RPMI7951 (cell line): Measurements from ENCODE around the gene LRRC45. TPM values are rescaled to one million over a fixed set of nuclear protein-coding genes. Genes with fewer than 3 reads are reported as not detected.
"Not testable (repeated sequence)": the region's sequence is repeated elsewhere in the genome, so short reads cannot be mapped to it uniquely, and the experiment has no call there.

ENCODE experiments used
- DNase-seq: peaks from one replicate; pipeline ENCODE4 v3.0.0-alpha.2; 2012; ENCODE audit warnings: low read depth
- total RNA-seq: library from RNA; depleted of rRNA; stranded (reverse); fragments of >200 nt; shearing (Covaris generic); gene quantifications from 2 replicates; pipeline ENCODE4 v1.2.3, GENCODE V29; 2014

The LRRC45 gene
- total RNA-seq, 1 experiment from 2014 or later: 8.1 TPM

DNA sequence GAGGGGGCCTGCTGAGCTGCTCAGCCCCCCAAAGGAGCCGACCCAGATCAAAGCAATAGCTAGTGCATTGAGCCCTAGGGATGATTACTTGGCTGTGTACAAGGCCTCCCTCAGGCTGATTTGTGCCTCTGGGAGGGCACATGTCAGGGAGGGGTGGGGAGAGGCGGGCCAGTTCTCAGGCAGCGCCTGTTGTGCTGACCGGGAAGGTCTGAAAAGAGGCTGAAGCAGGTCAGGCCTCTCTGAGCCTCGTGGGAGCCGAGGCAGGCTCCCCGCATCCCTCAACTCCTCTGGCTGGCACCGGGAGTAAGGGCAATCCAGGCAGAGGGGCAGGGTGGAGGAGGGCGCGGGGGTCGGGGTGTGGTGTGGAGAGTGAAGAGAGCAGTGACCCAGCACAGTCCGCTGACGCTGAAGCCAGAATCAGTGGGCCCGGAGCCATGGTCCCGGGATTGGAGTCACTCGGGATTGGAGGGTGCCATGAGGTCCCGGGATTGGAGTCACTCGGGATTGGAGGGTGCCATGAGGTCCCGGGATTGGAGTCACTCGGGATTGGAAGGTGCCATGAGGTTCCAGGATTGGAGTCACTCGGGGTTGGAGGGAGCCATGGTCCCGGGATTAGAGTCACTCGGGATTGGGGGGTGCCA lies 11.4 kb downstream of the LRRC45 start:
- no peak for DNase-seq

DNA sequence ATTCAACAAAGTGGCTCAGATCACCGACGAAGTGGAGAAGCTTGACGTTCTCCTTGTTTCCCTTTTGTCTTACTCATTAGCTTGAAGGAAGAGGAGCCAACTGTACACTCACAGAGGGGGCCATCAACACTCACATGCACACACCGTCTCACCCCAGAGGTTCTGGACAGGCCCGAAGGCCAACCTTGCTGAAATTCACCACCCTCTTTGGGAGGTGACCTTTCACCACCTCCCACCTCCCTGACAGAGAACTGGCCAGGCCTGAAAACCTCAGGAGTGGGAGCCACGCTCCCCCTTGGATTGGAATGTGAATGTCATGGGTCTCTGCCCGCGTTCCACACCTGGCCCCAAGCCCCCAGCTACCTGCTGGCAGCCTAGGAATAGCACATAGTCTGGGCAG lies 12.4 kb downstream of the LRRC45 start:
- DNase-seq: no peak

DNA sequence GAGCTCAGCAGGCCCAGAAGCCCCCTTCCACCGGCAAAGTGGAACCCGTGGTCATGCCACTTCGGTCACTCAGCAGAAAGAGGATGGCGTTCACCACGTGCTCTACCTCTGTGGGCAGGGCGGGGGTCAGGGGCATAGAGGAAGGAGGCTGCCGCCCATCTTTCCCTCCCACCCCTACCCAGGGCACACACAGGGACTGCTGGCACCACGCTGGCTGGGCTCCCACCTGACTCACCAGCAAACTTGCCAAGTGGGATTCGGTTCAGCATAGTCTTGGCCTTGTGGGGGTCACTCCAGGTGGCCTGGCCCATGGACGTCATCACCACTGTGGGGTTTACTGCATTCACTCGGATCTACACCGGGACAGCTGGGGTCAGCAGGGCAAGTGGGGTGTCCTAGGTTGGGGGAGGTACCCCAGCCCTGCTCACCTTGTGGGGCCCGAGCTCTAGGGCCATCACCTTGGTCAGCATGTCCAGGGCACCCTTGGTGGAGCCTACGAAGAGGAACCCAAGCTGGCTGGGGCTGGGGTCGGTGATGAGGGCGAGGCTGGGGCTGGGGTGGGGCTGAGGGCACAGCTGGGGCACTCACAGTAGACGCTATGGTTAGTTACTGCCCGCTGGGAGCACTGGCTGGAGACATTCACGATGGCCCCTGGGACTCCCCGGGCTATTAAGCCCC lies 13.0 kb downstream of the LRRC45 start:
- DNase-seq: no peak

DNA sequence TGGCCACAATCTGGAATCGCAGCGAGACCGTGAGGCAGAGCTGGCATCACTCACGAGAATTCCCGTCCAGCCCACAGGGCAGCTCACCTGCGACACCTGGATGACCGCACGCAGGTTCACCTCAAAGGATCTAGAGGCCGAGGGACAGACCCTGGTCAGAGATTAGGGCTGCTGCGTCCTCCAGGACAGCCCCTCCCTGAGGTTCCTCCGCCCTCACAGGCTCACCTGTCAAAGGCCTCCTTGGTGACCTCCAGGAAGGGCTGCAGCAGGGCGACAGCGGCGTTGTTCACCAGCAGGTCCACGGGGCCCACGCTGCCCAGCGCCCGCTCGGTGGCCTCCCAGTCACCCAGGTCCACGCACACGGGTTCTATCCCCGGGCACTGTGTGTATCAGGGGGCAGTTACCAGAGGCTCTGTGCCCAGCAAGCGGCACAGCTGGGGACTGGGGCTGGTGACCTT lies 13.6 kb downstream of the LRRC45 start:
- no peak for DNase-seq

DNA sequence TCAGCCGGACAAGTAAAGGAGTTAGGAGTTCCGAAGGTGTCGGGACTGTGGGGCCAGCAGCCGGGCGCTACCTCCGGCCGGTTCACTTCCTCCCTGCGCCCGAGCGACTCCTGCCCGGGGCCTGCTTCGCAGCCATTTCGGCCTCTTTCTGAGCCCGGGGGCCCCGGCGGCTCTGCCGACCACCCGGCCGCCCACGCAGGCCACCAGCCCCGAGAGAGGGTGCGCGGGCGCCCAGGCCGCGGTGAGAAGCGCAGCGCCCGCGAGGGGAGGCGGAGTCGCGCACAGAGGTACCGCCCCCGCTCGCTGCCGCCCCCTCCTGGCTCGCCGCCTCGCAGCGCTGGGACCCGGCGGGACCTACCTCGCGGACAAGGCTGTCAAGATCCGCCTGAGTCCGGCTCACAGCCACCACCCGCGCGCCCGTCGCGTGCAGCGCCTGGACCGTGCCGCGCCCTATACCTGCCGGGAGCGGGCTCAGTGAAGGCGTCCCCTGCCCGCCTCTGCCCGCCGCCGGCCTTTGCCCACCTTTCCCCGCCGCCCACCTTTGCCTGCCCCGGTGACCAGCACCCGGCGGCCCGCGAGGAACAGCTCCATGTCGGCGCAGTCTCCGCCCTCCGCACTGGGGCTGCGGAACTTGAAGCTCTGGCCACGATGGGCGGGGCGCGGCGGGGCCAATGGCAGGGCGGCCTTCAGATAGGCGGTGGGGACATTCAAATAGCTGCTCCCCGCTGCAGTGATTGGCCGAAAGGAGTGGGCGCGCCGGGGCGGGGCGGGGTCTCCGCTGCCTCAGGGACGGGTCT lies 14.2 kb downstream of the LRRC45 start, which contains the start of gene DCXR:
Gene DCXR, minus strand, starts transcription at position 606 of the 797 bp plus-strand sequence. Its CDS starts 15 bp downstream, at position 591.
- DNase-seq: peak; percentile 93

DNA sequence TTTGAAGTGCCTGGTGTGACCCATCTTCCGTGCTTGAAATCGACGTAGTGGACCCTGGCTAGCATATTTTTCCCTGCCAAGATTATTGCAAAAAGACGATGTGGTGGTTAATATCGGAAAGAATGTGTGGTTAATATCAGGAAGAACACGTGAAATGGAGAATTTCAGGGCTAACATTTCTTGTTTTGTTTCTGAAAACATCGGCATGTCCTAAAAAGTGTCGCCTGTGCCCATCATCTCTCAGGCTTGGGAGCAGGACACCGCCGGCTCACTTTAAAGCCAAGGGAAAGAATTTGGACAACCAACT lies 14.7 kb downstream of the LRRC45 start:
- no peak for DNase-seq

DNA sequence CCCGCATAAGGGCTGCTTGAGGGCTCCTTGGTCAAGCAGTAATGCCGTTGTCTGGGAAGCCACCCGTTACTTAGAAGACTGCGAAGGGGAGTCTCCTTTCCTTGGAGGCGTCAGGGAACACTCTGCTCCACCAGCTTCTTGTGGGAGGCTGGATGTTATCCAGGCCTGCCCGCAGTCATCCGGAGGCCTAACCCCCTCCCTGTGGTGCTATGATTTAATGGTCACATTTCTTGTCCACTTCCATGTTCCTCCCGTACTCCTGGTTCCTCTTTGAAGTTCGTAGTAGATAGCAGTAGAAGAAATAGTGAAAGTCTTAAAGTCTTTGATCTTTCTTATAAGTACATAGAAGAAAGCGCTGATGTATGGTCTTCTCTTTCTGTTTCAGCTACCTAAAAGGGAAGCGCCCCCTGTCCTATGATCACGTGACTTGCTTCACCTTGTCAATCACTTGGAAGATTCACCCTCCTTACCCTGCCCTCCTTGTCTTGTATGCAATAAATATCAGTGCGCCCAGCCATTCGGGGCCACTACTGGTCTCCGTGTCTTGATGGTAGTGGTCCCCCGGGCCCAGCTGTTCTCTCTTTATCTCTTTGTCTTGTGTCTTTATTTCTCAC lies 15.8 kb downstream of the LRRC45 start:
- DNase-seq: not testable (repeated sequence)

DNA sequence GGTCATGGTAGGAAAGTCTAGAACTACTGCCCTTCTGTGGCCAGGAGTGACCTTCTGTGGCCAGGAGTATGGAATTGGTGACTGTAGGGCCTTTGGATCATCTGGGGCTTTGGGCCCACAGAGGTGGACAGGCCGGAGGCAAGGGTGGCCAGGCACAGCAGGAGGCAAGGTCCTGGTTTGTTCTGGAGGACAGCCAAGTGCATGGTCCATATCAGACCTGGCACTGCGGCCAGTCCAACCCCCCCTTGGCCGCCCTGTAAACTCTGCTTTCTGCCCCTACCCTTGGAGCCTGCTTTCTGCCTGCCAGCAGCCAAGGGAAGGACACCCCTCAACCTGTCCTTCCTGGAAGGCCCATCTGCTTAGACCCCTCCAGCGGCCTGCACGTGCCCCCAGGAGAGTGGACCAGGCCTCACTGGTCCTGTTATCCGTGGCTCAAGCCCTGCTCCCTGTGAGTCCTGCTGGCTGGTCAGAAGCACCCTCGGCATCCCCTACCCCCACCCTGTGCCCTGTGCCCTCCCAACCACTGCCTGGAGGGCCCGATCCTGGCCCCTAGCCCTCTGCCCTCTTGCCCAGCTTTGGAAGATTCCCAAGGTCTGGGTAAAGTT lies 16.7 kb downstream of the LRRC45 start:
- DNase-seq: no peak

DNA sequence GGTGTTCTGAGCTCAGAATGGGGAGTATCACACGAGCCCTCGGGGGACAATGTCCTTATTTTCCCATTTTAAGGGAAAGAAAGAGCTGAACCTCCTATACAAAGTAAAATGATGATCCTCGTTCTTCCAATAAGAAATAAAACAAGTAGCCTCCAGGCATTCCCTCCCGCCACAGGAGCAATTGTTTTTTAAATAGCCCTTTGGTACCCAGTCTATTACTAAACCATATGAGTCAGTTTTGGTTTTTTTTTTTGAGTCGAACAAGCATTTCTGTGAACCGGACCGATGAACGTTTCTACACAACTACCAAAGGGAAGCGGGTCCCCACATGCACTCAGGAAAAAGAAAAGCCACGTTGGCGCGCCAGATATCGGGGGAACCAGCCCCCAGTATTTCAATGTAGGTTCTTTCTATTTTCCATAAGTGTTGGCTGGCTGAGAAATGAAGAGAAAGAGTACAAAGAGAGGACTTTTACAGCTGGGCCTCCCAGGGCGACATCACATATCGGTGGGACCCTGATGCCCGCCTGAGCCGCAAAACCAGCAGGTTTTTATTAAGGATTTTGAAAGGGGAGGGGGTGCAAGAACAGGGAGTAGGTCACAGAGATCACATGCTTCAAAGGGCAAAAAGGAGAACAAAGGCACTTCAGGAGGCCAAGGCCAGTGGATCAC lies 18.2 kb downstream of the LRRC45 start:
- DNase-seq: peak; percentile 40

DNA sequence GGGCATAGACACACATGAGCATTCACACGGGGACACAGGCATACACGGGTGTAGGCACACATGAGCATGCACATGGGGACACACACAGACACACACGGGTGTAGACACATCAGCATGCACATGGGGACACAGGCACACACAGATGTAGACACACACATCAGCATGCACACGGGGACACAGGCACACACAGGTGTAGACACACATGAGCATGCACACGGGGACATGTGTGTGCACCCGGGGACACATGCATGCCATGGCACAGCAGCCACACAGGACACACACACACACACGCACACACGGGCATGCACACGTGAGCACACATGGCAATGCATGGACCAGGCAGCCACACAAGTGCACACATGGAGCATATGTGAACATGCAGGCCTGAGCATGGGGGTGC lies 19.5 kb downstream of the LRRC45 start:
- no peak for DNase-seq

DNA sequence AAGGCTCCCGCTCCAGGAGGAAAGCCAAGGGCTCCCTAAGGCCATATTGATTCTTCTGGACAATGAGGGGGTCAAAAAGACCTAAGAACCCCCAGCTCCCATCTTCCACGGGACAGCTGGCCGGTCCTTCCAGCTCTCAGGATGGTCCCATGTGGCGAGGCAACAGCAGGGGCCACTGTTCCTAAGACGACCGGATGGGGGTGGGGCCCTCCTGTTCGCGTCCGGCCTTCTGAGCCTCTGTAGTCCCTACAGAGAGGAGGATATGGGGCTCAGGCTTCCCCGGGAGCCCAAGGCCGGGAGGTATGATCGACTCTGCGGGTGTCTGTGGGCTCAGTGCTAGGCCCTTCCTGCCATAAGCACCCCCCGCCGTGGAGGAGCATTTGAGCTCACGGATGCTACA lies 20.4 kb downstream of the LRRC45 start:
- DNase-seq: no peak

DNA sequence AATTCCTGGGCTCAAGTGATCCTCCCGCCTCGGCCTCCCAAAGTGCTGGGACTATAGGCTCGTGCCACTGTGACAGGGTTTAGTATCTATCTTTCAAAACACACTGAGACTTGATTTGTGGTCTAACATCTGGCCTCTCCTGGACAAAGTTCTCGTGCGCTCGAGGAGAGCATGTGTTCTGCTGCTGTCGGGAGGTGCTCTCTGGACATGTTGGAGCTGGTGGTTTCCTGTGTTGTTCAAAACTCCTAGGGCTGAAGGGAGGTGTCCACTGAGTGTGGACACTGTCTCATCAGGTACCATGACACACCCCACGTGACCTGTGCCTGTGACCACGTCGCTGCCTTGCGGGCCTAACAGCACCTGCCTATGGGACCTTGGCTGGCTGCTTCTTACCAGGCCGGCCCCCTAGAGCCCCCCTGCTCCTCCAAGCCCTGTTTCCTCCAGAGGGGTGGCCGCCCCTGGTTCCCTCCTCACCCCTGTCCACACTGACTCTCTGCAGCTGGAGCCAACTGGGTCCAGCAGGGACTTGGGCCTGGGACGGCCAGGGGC lies 22.9 kb downstream of the LRRC45 start:
- DNase-seq: no peak

DNA sequence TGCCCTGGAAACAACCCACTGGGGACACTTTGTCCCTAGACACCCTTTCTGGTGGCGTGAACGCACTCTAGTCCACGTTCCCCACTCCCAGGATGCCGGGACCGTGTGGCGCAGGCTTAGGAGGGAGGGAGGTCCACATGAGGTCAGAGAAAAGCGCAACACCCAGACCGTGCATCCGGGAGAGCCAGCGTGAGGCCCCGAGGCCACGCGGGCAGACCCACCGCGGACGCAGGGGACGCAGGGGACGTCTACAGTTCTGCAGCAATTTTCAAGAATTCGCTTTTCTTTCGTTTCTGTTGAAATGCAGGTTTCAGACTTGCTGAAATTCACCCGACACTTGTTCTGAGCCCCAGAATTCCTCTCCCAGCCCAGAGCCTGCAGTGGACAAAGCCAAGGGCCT lies 23.8 kb downstream of the LRRC45 start:
- no peak for DNase-seq

DNA sequence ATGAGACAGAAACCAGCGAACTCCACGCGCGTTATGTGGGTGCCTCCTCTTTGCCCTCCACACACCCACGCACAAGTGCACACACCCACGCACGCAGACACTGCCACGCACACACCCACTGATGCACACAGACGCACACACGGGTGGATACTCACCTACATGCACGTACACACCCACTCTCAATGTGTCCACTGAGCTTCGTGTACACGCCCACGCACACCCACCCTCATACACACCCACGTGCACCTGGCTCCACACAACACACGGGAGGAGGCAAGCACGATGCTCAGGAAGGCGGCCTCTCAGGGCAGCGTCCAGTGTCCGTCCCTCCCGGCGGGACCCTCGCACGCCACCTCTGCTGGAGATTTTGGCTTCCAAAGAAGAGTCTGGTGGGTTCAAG lies 24.3 kb downstream of the LRRC45 start:
- no peak for DNase-seq

DNA sequence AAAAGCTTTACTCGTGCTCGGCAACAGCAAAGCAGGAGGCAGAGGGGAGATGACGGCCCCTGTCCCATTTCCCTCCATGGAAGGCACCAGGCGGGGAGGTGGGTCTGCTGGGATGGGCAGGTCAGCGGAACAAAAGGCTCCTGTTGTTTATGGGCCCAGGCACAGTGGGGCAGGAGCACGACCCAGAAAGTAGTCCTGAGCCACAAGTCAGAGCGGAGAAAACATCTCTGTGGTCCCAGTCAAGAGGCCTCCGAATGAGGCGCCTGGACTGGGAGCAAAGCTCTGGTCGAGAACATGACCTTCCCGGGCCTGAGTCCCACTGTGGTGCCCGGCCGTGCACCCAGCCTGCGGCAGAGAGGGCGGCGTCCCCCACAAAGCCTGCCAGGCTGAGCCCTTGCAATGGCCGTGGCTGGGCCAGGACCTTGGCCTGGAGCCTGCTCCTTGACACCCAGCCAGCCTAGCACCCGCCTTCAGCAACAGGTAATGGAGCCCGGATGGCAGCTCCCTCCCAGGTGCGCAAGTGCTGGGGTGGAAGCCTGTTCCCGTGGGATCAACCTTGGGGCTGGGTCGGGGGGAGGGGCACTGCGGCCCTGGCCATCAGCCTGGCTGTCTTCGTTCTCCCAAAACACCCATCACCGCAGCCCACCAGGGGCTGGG lies 24.9 kb downstream of the LRRC45 start:
- DNase-seq: no peak

DNA sequence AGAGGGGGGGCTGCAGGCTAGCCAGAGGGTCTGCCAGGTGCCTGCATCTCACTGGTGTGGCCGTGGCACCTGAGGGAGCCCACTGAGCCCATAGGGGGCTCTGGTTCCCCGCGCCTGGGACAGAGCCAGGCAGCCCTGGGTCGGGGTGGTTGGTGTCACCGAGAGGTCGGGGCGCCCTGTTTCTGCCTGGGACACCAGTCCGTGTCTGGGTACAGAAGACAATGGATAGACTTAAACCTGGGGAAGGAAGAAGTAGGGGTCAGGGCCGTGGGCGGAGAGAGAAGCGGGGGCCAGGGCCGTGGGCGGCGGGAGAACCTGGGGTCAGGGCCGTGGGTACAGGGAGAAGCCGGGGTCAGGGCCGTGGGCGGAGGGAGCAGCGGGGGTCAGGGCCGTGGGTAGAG lies 25.5 kb downstream of the LRRC45 start:
- DNase-seq: no peak

DNA sequence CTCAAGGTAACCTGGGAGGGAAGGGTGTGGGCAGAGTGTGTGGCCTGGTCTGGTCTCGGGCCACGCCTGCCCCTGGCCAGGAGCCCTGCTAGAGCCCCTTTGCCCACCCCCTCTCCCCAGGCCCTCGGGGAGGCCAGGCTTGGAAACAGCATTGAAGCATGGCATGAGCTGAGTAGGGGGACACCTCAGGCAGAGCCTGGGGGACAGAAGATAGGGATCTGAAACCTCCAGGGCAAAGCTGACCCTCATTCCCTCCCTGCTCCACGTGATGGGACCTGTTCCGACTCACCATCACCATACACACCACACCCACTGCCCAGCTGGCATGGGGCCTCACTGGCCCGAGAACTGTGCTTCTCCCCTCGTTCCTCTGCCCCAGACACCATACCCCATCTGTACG lies 26.0 kb downstream of the LRRC45 start:
- no peak for DNase-seq

DNA sequence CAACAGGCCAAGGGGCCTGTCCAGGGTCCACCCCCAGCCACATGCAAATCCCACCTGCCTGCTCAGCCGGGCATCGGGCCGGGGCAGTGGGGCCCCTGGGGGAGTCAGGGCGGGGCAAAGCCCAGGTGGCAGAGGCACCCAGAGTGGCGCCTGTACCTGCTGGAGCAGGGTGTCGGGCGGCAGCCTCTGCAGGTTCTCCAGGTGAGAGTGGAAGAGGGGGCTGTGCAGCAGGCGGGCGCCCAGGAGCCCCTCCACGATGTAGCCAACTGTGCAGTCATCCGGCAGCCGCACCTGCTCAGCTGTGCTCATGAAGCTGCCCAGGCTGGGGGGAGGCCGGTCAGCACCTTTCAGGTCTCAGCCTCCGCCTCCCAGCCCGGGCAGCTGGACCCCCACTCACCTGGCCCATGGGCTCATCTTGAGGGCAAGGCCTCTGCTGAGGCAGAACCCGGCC lies 26.4 kb downstream of the LRRC45 start:
- DNase-seq: no peak

DNA sequence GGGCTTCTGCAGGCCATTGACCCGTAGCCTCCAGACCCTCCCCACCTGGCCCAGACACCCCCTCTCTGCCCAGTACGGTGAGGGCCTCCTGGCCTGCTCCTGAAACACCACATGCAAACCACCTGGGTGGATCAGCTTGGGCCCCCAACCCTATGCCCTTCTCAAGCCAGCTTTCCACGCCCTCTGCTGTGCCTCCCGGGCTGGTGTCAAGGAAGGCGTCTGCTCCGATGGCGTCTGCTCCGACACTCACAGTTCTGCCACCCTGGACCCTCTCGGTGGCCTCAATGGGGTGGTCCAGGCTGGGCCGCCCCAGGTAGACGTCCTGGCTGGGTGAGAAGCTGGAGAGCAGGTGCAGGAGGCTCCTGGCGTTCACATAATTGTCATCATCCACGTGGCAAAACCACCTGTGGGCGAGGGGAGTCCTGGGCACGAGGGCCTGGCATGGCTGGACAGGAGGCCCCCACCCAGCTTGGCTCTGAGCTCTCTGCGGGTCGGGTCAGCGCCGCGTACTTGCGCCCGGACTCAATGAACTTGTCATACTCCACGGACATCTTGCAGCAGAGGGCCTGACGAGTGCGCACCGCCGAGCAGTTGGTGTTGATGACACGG lies 27.2 kb downstream of the LRRC45 start:
- no peak for DNase-seq
